ENCODE results near the gene GRIA2.

The GRIA2 gene

GRCh38 chr4:157372567-157372966 lies 152.0 kb downstream of the GRIA2 start:
- CTCF ChIA-PET, result no interaction called here
- Mint-ChIP-seq H3K27me3 (no peaks in the 10 kb centered on the region), H3K27ac (no peak overlapping the region)

GRCh38 chr4:157389741-157390140 lies 169.2 kb downstream of the GRIA2 start:
- peaks cover 7% of the 10 kb centered on the region for H3K9me3 Mint-ChIP-seq
- no peaks in the 10 kb centered on the region for H3K36me3 Mint-ChIP-seq
- no peak for DNase-seq
- H3K27ac Mint-ChIP-seq, result no peak overlapping the region
- no peaks in the 10 kb centered on the region for H3K27me3 Mint-ChIP-seq
- H3K4me3 Mint-ChIP-seq, result no peak overlapping the region
- H3K4me1 Mint-ChIP-seq, result no peaks in the 10 kb centered on the region
- CTCF ChIA-PET, result no interaction called here

More at GRCh38 chr4:157372567-157372966, 152.0 kb downstream of the GRIA2 start:
- Mint-ChIP-seq H3K9me3 (no peaks in the 10 kb centered on the region), H3K4me3 (no peak overlapping the region), H3K4me1 (no peaks in the 10 kb centered on the region), H3K36me3 (no peaks in the 10 kb centered on the region)
- no peak for DNase-seq

GRCh38 chr4:157405070-157405469 lies 184.5 kb downstream of the GRIA2 start:
- Mint-ChIP-seq H3K9me3 (peaks cover 10% of the 10 kb centered on the region), H3K36me3 (no peaks in the 10 kb centered on the region), H3K4me3 (no peak overlapping the region), H3K27ac (no peak overlapping the region), H3K4me1 (no peaks in the 10 kb centered on the region), H3K27me3 (no peaks in the 10 kb centered on the region)
- no peak for DNase-seq
- CTCF ChIA-PET, result no interaction called here
